ENCODE results near the gene ADD1.

The ADD1 gene

GRCh38 chr4:2859514-2859913 lies 15.9 kb downstream of the ADD1 start:
- Histone ChIP-seq H3K9me3 (ENCODE audit: severe bottlenecking) (no peaks in the 10 kb centered on the region), H3K4me3 (ENCODE audit: low read depth, low read length) (no peak overlapping the region), H3K27ac (no peak overlapping the region), H3K36me3 (peaks cover 13% of the 10 kb centered on the region), H3K27me3 (ENCODE audit: insufficient read depth, low read depth, severe bottlenecking) (no peaks in the 10 kb centered on the region)
- DNase-seq: no peak
- no peak for TF ChIP-seq CTCF (IDR thresholded peaks at IDR 0.05; ENCODE audit: low read depth, low read length)

GRCh38 chr4:2860391-2861348 lies 17.0 kb downstream of the ADD1 start:
- TF ChIP-seq CTCF (IDR thresholded peaks at IDR 0.05; ENCODE audit: low read depth, low read length): no peak
- H3K4me3 ChIP-seq (ENCODE audit: low read depth, low read length): no peak overlapping the region
- no peak overlapping the region for H3K27ac ChIP-seq
- H3K36me3 ChIP-seq: peaks cover 6% of the 10 kb centered on the region
- H3K9me3 ChIP-seq (ENCODE audit: severe bottlenecking): no peaks in the 10 kb centered on the region
- no peaks in the 10 kb centered on the region for H3K27me3 ChIP-seq (ENCODE audit: insufficient read depth, low read depth, severe bottlenecking)
- no peak for DNase-seq

- DNase-seq: no peak
- Histone ChIP-seq H3K27ac (0 out of 2 replicates have a peak overlapping the region, but pooled peaks have one; percentile 17), H3K9me3 (ENCODE audit: severe bottlenecking) (no peaks in the 10 kb centered on the region), H3K36me3 (peaks cover 6% of the 10 kb centered on the region), H3K27me3 (ENCODE audit: insufficient read depth, low read depth, severe bottlenecking) (no peaks in the 10 kb centered on the region), H3K4me3 (ENCODE audit: low read depth, low read length) (no peak overlapping the region)
- no peak for TF ChIP-seq CTCF (IDR thresholded peaks at IDR 0.05; ENCODE audit: low read depth, low read length)
These were observed 18.2 kb downstream of the ADD1 start for GRCh38 chr4:2861631-2862436.

GRCh38 chr4:2862528-2862927 lies 18.9 kb downstream of the ADD1 start:
- TF ChIP-seq CTCF (IDR thresholded peaks at IDR 0.05; ENCODE audit: low read depth, low read length): no peak
- no peak for DNase-seq
- H3K4me3 ChIP-seq (ENCODE audit: low read depth, low read length): no peak overlapping the region

GRCh38 chr4:2863649-2864048 lies 20.0 kb downstream of the ADD1 start:
- DNase-seq: no peak
- H3K27me3 ChIP-seq (ENCODE audit: insufficient read depth, low read depth, severe bottlenecking): no peaks in the 10 kb centered on the region
- H3K4me3 ChIP-seq (ENCODE audit: low read depth, low read length): no peak overlapping the region
- peak overlapping the region; percentile 95; the same call in 1 of the 2 replicates for H3K27ac ChIP-seq
- H3K36me3 ChIP-seq: peaks cover 2% of the 10 kb centered on the region
- TF ChIP-seq CTCF (IDR thresholded peaks at IDR 0.05; ENCODE audit: low read depth, low read length): no peak
- no peaks in the 10 kb centered on the region for H3K9me3 ChIP-seq (ENCODE audit: severe bottlenecking)

More at GRCh38 chr4:2862528-2862927, 18.9 kb downstream of the ADD1 start:
- Histone ChIP-seq H3K27ac (peak overlapping the region; percentile 17; the same call in 1 of the 2 replicates), H3K36me3 (peaks cover 3% of the 10 kb centered on the region), H3K27me3 (ENCODE audit: insufficient read depth, low read depth, severe bottlenecking) (no peaks in the 10 kb centered on the region), H3K9me3 (ENCODE audit: severe bottlenecking) (no peaks in the 10 kb centered on the region)
